SK-N-SH (cell line): Measurements from ENCODE around the gene EBF4.
A peak's percentile ranks its signal among the peaks of the same experiment; 100 is the strongest.

ENCODE experiments used
- CHD2 ChIP-seq: fragments of 150-350 bp; IDR thresholded peaks from 2 replicates; pipeline ENCODE4 v1.6.1; 2018; ENCODE audit warnings: low read length; ENCODE audit not compliant: partially characterized antibody
- CTCF ChIP-seq: fragments of 200-600 bp; sonication (generic); IDR thresholded peaks from 2 replicates; pipeline ENCODE4 v1.6.1; 2017; ENCODE audit warnings: antibody characterized with exemption, mild to moderate bottlenecking, moderate library complexity
- EP300 ChIP-seq, 2 experiments: IDR thresholded peaks; 2 replicates each; pipeline versions ENCODE4 v1.4.0 to v1.6.1; 2012; ENCODE audit warnings: borderline replicate concordance in 1 of 2, low read depth in 1 of 2, low read length in 1 of 2
- EZH2phosphoT487 ChIP-seq: fragments of 200-600 bp; sonication (generic); IDR thresholded peaks from 2 replicates; pipeline ENCODE4 v1.6.1; 2017; ENCODE audit warnings: low read depth, mixed run types, mild to moderate bottlenecking, antibody characterized with exemption, moderate library complexity, borderline replicate concordance
- FOSL2 ChIP-seq: IDR thresholded peaks from 2 replicates; pipeline ENCODE4 v1.4.0; 2012; ENCODE audit warnings: low read depth, mild to moderate bottlenecking, moderate library complexity, borderline replicate concordance
- FOXJ3 ChIP-seq: sonication (generic); formaldehyde crosslinking; IDR thresholded peaks from 2 replicates; pipeline ENCODE4 v1.5.1; 2020; ENCODE audit warnings: mild to moderate bottlenecking, missing genetic modification reagents
- FOXM1 ChIP-seq: IDR thresholded peaks from 2 replicates; pipeline ENCODE4 v1.4.0; 2012; ENCODE audit warnings: low read depth, mild to moderate bottlenecking
- IRF3 ChIP-seq: fragments of 150-350 bp; IDR thresholded peaks from 2 replicates; pipeline ENCODE4 v1.6.1; 2016; ENCODE audit warnings: mild to moderate bottlenecking, low read depth, low read length
- RCOR1 ChIP-seq: fragments of 150-350 bp; IDR thresholded peaks from 2 replicates; pipeline ENCODE4 v1.6.1; 2017; ENCODE audit warnings: antibody characterized with exemption, low read length
- TAF1 ChIP-seq: IDR thresholded peaks from 2 replicates; pipeline ENCODE4 v1.6.1; 2012; ENCODE audit warnings: low read depth, mild to moderate bottlenecking, low read length, moderate library complexity, borderline replicate concordance

GRCh38 chr20:2799688-2800520 is 107.3 kb downstream of the EBF4 start:
- no peak for TF ChIP-seq CTCF
- TF ChIP-seq FOXM1 = no peak
- TF ChIP-seq FOSL2 = no peak
- no peak for TF ChIP-seq EP300 (IDR thresholded peaks at IDR 0.05; ENCODE audit: borderline replicate concordance in 1 of 2, low read depth in 1 of 2, low read length in 1 of 2)
- TF ChIP-seq IRF3 = no peak
- TF ChIP-seq FOXJ3 = no peak
- TF ChIP-seq EZH2phosphoT487 = no peak
- no peak for TF ChIP-seq RCOR1
- peak; percentile 3; the same call in 1 of the 2 replicates for TF ChIP-seq TAF1
- TF ChIP-seq CHD2 = no peak
